GM18867 (cell line): ENCODE results near the gene CALN1.
"Not testable (repeated sequence)": the region's sequence is repeated elsewhere in the genome, so short reads cannot be mapped to it uniquely, and the experiment has no call there.

Experiments
- ATAC-seq: cut with Tn5 transposase; IDR thresholded peaks from one replicate; pipeline ENCODE4 v1.9.1; 2021; ENCODE audit warnings: mild to moderate bottlenecking, moderate library complexity; ENCODE audit not compliant: unreplicated experiment

Gene CALN1

DNA sequence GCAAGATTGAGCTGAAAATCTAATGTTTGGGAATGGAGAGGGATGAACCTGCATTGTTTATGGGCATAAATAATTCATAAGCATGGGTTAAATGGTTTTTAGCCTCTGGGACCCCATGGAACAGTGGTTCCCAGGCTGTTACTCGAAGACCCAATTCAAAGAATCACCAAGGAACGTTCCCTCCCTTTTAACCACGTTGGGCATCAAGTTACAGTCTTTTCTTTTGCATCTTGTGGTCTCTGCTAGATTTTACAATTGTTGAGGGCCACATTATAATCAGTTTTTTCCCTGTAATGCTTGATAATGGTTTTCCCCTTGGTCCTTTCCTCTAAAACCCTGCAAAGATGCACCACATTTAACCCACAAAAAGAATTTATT lies 2.5 kb downstream of the CALN1 start:
- no peak for ATAC-seq

DNA sequence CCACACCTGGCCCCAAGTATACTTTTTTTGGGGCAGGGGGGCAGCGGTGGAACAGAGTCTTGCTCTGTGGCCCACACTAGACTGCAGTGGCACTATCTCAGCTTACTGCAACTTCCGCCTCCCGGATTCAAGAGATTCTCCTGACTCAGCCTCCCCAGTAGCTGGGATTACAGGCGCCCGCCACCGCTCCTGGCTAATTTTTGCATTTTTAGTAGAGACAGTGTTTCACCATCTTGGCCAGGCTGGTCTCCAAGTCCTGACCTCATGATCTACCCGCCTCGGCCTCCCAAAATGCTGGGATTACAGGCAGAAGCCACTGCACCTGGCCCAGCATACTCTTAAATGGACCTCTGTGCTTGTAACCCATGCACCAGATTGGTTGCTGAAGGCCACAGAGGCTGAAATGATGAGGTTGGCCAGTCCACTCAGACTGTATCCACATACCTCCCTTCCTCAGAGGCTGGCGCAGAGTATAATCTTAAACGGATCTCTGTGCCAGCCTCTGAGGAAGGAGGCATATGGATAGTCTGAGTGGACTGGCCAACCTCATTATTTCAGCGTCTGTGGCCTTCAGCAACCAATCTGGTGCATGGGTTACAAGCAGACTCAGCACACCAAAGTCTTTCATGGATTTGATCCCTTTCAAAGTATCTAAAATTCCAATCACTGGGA lies 3.0 kb downstream of the CALN1 start:
- no peak for ATAC-seq

DNA sequence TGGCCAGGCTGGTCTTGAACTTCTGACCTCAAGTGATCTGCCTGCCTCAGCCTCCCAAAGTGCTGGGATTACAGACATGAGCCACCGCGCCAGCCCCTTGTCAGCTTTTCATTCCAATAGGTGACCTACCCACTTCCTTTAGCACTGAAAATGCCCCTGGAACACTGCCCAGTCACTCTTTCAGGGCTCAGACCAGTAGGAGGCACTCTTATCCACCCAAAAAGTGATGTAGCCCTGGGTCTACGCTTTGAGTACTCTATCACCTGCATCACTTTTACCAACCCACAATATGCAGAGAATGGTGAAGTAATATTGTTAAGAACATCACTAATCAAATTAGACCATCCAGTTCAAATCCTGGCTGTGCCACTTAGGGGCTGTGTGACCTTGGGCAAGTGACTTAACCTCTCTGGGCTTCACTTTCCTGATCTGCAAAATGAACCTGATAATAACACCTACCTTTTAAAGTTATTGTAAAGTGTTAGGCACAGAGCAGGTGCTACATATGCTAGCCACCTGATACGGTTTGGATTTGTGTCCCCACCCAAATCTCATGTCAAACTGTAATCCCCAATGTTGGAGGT lies 5.2 kb downstream of the CALN1 start:
- ATAC-seq: no peak

DNA sequence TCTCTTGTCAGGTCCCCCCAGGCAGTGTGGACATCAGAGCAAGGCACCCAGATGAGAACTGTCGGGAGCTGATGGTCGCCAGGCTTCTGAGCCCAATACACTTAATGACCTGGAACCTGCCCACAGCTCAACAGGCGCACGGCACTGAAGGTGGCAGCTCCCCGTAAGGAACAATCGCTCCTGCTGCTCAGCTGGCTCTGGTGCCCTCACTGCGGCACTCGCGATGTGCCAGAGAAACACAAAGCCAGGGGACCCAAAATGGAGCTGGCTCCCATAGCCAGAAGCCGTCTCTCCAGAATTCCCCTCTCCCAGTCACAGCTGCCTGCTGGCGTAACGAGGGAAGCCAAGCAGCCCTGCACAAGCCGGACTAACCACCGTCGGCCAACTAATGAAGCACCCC lies 6.3 kb downstream of the CALN1 start:
- no peak for ATAC-seq

DNA sequence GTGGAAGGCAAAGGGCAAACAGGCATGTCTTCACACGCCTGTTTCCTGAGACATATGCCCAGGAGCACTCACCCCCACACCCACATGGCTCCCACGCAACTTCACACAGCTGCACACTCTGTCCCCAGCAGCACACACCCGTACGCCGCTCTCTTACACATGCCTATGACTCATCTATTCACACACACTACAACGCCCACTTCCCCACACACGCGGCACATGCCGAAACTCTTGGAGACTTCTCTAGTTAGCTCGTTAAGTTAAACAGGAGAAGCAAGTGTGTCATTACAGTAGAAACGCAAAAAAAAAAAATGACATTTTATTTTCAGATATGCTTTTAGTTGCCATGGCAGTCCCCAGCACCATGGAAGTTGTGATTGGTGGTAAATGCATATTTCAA lies 6.7 kb downstream of the CALN1 start:
- ATAC-seq: peak; percentile 72

DNA sequence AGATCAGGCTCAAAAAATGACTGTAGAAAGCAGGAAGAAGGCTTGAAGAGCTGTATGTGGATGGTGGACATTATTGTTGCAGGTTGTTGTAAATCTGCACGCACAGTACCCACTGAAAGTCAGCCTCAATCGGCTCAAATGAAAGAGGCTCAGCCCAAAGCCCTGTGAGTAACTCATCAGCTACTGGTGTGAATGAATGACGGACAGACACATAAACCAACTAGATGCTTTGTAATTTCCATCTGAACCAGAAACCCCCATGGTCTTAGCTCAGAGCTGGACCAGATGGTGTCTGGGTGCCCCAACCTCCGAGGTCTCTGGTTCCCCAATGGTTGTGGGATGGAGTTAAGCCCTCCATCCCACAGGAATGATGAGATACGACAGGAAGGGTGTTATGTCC lies 7.4 kb downstream of the CALN1 start:
- ATAC-seq: no peak

DNA sequence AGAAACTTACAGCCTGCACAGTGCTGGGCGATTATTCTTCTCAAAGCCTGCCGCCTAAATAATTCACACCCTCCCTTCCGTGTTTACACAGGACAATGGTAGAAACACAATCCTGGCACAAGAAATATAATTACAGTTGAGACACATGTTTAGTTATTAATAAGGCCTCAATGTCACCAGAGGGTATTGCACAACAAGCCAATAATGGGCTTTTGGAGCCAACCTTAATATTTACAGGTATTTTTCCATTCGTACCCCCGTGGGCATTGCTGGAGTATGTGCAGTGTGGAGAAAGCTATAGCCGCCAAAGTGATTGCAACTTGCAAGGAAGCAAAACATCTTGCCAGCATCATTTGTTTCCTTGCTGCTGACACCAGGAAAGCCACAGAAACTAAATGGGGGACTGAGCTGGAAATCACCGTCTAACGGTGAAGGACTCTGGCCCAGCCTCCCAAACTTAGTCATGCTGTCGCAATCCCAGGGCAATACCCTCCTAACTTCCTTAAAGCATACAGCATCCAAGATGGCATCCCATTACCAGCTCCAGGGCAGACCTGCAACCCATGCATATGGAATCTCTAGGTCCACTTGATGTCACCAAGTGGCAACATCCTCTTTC lies 8.6 kb downstream of the CALN1 start:
- ATAC-seq: no peak

DNA sequence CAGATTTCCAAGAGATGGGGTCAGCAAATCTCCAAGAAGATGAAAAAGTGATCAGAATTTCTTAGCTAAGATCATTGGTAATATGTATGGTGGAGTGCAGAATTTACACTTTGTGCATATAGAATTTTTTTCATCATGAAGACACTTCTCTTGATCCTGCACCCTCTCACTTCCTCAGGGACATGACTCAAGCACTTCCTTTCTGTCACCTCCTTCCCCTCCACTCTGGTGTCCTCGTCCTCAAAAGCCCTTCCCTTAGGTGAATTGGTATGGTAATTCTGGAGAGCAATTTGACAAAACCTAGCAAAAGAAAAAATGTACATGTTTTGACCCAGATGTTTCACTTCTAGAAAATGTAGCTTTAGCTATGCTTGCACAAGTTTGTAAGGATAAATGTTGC lies 18.1 kb downstream of the CALN1 start:
- ATAC-seq: no peak

DNA sequence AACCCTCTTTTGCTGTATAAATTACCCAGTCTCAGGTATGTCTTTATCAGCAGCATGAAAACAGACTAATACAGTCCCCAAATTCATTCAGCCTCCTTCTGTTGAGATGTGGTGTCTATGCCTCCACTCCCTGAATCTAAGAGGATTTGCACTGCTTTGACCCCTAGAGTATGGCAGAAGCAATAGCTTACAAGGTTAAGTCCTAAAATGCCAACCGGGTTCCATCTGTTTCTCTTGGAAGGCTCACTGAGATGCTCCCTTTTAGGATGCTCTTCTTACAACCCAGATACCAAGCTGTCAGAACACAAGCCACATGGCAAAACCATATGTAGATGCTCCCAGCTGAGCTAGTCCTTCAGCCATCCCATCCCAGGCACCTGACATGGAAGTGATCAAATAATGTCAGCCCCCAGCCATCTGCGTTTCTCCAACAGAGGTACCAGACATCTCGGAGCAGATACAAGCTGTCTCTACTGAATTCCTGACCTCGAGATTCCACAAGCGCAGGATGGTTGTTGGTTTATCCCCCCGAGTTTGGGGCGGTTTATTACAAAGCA lies 20.2 kb downstream of the CALN1 start:
- no peak for ATAC-seq

DNA sequence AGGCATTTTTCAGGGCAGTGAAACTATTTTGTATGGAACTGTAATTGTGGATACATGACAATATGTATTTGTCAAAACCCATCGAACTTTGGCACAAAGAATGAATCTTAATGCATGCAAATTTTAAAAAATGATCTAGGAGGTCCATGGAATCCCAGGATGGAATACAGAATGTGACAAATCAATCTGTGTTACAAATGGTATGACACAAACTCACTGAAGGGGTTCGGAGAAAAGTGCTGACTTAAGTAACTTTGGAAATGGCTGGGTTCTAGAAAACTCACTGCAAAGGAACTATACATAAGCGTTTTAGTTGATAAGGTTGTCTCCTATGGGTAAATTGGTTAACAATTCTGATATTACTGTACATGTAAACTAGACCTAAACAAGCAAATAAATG lies 26.0 kb downstream of the CALN1 start:
- no peak for ATAC-seq

DNA sequence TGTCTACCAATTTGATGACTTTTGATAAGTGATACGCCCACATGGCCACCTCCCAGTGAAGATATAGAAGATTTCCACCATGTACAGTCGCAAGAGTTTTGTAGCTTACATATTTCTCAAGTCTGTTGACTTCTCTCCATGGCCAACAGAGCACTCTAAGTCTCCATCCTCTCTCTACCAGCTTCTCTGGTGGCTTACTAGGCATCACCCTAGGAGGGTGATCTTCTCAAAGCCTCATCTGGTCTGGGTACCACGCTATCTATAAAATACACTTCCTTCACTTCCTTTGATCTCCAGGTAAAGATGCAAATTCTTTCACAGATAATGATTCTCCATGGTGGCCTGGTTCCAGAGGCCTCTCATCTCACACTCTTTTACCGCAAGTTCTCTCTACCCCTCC lies 49.9 kb downstream of the CALN1 start:
- ATAC-seq: no peak

DNA sequence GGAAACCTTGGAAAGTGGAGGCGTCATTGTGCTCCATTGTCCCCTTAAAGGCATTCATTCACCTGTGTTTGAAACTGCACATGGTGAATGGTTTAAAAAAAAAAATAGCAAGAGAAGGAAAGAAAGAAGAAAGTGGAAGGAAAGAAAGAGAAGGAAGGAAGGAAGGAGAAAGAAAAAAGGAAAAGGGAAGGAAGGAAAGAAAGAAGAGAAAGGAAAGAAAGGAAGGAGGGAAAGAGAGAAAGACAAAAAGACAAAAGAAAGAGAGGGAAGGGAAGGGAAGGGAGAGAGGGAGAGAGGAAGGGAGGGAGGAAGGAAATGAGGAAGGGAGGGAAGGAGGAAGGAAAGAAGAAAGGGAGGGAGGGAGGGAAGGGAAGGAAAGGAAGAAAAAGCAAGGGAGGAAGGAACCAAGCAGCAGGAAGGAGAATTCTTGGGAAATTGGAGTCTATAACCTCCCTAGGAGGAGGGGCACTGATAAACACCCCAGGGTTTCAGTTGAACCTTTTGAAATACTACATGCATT lies 66.9 kb downstream of the CALN1 start:
- no peak for ATAC-seq

DNA sequence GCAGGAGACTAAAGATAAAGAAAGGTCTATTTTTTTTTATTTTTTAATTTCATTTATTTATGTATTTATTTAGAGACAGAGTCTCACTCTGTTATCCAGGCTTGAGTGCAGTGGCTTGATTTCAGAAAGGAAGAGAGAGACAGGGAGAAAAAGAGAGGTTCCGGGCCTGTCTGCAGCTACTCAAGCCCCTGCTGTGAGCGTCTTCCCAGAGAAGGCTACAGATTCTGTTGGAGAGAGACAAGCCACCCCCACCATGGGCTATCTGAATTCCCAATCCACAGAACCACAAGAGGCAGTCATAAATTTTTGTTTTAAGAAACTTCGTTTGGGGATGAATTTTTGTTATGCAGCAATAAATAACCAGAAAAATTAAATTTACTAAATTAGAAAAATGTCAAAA lies 68.1 kb downstream of the CALN1 start:
- ATAC-seq: no peak

DNA sequence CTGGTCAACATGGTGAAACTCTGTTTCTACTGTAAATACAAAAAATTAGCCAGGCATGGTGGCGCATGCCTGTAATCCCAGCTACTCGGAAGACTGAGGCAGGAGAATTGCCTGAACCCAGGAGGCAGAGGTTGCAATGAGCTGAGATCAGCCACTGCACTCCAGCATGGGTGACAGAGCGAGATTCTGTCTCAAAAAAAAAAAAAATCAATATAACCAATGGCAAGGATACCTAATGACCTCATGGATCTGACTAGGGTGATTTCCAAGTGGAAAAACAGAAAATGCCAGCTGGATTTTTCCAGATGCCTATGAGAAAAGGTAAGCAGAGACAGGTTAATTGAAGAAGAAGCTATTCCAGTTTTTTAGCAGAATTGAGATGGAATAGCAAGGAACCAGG lies 68.8 kb downstream of the CALN1 start:
- ATAC-seq: not testable (repeated sequence)

DNA sequence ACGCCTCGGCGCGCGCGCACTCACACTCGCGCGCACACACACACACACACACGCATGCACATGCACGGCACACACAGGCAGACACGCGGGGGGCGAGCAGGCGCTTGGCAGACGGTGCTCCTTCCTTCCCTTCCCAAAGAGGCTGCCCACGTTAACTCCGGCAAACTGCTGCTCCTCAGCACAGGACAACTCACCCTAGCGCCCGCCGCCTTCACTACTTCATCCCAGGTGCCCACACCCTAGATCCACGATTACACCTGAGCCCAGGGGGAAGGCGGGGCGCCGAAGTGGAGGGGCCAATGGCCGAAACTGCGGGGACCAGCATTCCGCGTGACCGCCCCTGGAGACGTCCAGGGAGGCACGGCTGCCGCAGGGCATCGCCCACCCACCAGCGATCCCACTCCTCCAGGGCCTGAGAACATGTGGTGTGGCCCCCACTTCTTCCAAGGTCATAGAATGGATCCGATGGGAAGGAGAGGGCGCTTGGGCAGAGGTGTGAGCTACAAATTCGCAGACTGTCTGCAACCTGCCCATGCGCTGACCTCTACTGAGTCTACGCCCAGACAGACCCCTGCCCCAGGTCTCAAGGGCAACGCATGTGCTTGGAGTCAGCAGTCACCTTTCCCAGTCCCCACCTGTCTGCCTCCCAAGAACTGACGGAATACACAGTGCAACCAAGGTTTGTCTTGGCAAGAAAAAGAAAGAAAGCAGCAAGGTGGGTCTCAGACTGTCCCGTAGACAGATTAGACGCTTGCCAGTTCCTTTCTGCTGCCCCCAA lies 74.6 kb downstream of the CALN1 start:
- no peak for ATAC-seq

DNA sequence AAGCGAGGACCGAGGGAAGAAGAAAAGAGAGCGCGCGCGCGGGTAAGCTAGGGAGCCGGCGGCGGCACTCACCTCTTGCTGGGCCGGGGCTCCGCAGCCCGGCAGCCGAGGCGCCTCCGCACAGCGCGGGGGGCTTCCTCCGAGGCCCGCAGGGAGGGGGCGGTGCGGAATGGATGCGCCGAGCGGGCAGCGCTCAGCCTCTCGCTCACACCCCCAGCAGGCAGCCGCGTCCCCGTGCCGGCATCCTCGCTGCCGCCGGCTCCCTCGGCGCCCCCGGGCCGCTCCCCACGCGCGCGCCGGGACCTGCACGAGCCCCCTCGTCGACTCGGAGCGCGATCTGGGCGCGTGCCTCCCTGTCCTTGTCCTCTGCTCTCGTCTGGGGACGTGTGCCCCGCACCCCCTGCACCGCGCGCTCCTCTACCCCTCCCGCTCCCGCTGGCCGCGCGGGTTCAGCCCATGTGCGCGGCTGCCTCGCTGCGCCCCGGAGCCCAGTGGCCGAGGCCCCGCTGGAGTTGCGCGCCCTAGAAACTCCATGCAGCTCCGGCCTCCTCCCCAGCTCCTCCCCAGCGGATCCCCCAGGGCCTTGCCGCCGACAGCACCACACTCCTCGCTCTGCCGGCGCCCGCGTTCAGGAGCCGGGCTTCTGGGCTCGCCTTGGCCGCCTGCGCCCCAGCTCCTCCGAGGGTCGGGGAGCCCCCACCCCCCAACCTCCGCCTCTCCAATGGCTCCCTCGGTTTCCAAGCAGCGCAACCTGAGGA lies 75.3 kb downstream of the CALN1 start:
- ATAC-seq: no peak

DNA sequence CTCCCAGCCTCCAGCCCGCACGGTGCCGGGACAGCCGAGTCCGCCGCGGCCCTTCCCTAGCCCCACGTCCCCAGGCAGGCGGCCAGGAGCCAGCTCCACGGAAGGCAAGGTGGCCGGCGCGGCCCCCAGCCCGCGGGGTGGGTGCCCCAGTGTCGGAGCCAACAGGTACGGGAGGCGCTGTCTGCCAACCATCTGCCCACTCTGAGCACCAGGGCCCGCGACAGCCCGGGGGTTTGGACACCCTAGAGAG lies 75.8 kb downstream of the CALN1 start:
- ATAC-seq: no peak

DNA sequence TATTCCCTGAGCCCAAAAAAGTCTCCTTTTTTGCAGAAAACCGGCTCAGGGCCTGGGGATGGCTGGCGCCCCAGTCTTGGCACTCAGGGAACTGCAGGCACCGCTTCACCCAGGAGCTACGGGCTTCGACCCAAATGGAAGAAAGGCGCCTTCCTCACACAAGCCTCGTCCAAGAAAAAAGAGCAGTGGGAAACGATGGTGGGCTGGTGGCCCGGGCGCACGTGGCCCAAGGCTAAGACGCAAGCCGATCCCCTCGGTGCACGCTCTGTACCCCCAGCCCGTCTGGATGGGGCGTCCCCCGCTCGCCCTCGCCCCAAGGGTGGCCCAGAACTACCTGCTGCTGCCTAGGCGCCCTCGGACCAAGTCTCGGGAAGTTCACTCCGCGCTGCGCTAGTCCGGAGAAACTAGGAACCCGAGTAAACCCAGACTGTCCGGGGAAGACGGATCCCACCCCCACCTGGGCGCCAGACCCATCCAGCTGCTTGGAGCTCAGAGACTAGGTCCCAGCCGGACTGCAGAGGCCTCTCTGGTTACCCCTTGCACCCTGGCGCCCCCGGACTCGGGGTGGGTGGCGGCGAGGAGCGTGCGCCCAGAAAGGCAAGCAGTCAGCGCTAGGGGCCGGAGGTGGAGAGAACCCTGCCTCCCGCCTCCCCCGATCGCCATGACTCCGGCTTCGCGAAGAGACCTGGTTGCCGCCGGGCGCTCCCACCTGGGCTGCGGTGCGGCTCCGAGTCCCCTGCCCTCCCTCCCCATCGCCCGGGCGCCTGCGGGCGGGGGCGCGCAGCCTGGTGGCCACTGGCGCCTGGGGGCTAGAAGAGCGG lies 76.4 kb downstream of the CALN1 start:
- ATAC-seq: no peak

DNA sequence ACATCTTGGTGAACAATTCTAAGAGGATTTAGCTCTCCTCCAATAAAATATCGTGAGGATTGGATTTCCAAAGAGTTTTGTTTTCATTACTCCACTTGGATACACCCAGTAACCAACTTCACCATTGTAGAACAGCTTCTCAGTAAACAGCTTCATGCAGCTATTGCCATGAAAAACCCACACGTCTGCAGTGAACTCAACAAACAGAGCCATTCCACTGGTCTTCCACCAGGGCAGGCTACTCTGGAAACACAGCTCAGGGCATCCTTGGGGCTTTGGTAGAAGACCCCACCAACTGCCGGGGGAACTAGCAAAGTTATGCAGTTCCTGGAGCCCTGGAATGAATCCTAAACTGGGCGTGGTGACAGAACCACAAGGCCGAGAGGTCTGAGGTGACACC lies 77.4 kb downstream of the CALN1 start:
- ATAC-seq: no peak

DNA sequence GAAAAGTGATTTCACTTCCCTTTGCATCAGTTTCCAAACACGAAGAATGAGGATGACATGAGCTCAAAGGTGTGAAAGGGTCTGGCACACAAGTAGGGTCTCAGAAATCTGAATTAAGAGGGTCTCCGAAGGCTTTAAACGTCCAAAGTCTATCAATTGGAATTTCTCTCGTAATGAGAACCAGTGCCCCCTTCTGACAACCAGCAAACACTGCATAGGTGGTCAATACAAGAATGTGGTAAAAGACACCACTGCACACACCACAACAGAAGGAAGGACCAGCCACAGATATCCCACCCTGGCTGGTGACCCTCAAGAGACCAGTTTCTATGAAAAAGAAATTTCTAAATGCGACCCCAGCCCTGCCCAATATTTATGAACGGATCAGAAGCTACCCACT lies 78.1 kb downstream of the CALN1 start:
- ATAC-seq: no peak
